ENCODE measurements around the gene DDX50.

DDX50 gene

GRCh38 chr10:68987611-68988010 lies 86.5 kb downstream of the DDX50 start:
- H3K27ac ChIP-seq (ENCODE audit: low read depth, low read length), result no peak overlapping the region
- H3K4me1 ChIP-seq (ENCODE audit: control insufficient read depth, insufficient read depth, low read length), result peaks cover 3% of the 10 kb centered on the region; the same call in 1 of the 2 replicates
- H3K9me3 ChIP-seq (ENCODE audit: control insufficient read depth, insufficient read depth, low read depth, low read length), result no peaks in the 10 kb centered on the region
- no peak overlapping the region for H3K4me3 ChIP-seq (ENCODE audit: low read depth, low read length)
- no peak overlapping the region for H3K9ac ChIP-seq (ENCODE audit: low read length)
- peaks cover 28% of the 10 kb centered on the region for H3K36me3 ChIP-seq (ENCODE audit: control insufficient read depth, insufficient read depth, low read length)
- H3K27me3 ChIP-seq (ENCODE audit: control insufficient read depth, insufficient read depth, low read length), result no peaks in the 10 kb centered on the region

DNA sequence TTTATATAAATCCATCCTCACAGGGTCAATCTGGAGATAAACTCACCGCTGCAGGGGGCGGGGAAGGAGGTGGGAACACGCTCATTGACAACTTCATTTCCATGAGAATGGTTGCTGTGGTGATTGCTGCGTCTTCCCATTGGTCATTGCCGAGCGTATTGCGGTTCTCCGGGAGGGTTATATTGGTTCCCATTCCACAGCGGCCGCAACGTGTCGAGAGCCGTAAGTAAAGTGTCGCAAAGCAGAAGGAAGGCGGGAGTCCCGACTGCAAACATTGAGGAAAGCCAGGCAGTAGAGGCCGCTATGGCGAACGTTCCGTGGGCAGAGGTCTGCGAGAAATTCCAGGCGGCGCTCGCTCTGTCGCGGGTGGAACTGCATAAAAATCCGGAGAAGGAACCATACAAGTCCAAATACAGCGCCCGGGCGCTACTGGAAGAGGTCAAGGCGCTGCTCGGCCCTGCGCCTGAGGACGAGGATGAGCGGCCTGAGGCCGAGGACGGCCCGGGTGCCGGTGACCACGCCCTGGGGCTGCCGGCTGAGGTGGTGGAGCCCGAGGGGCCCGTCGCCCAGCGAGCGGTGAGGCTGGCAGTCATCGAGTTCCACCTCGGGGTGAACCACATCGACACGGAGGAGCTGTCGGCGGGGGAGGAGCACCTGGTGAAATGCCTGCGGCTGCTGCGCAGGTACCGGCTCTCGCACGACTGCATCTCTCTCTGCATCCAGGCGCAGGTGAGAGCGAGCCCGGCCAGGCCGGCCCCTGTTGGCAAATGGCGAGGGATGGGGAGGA lies 87.6 kb downstream of the DDX50 start, which contains the start of gene KIFBP:
KIFBP (plus strand) TSS at position 274 of the 787 bp plus-strand sequence; CDS start at position 304, 30 bp downstream.
- Histone ChIP-seq H3K4me3 (ENCODE audit: low read depth, low read length) (peak within 1 kb of the TSS; percentile 80), H3K36me3 (ENCODE audit: control insufficient read depth, insufficient read depth, low read length) (peaks cover 17% of the 10 kb centered on the region), H3K9me3 (ENCODE audit: control insufficient read depth, insufficient read depth, low read depth, low read length) (no peaks in the 10 kb centered on the region), H3K27me3 (ENCODE audit: control insufficient read depth, insufficient read depth, low read length) (no peaks in the 10 kb centered on the region), H3K9ac (ENCODE audit: low read length) (peak within 1 kb of the TSS; percentile 82), H3K4me1 (ENCODE audit: control insufficient read depth, insufficient read depth, low read length) (peaks cover 3% of the 10 kb centered on the region; the same call in 1 of the 2 replicates), H3K27ac (ENCODE audit: low read depth, low read length) (peak within 1 kb of the TSS; percentile 29; the same call in 1 of the 2 replicates)

- Histone ChIP-seq H3K27me3 (ENCODE audit: control insufficient read depth, insufficient read depth, low read length) (no peaks in the 10 kb centered on the region), H3K4me1 (ENCODE audit: control insufficient read depth, insufficient read depth, low read length) (peaks cover 3% of the 10 kb centered on the region; the same call in 1 of the 2 replicates), H3K9ac (ENCODE audit: low read length) (peak overlapping the region; percentile 82), H3K27ac (ENCODE audit: low read depth, low read length) (peak overlapping the region; percentile 29; the same call in 1 of the 2 replicates), H3K4me3 (ENCODE audit: low read depth, low read length) (peak overlapping the region; percentile 80), H3K36me3 (ENCODE audit: control insufficient read depth, insufficient read depth, low read length) (peaks cover 10% of the 10 kb centered on the region), H3K9me3 (ENCODE audit: control insufficient read depth, insufficient read depth, low read depth, low read length) (no peaks in the 10 kb centered on the region)
Measured at GRCh38 chr10:68989317-68989990, 88.3 kb downstream of the DDX50 start.

- H3K27me3 ChIP-seq (ENCODE audit: control insufficient read depth, insufficient read depth, low read length), result no peaks in the 10 kb centered on the region
- H3K36me3 ChIP-seq (ENCODE audit: control insufficient read depth, insufficient read depth, low read length), result no peaks in the 10 kb centered on the region
- H3K9ac ChIP-seq (ENCODE audit: low read length), result no peak overlapping the region
- no peaks in the 10 kb centered on the region for H3K9me3 ChIP-seq (ENCODE audit: control insufficient read depth, insufficient read depth, low read depth, low read length)
- H3K4me1 ChIP-seq (ENCODE audit: control insufficient read depth, insufficient read depth, low read length), result peaks cover 3% of the 10 kb centered on the region; the same call in 1 of the 2 replicates
- no peak overlapping the region for H3K27ac ChIP-seq (ENCODE audit: low read depth, low read length)
- H3K4me3 ChIP-seq (ENCODE audit: low read depth, low read length), result no peak overlapping the region
Measured at GRCh38 chr10:68992636-68993440, 91.7 kb downstream of the DDX50 start.
